ENCODE results near the gene RASAL2. TPM values are rescaled to one million over a fixed set of nuclear protein-coding genes. Genes with fewer than 3 reads are reported as not detected.
"Not testable (repeated sequence)": the region's sequence is repeated elsewhere in the genome, so short reads cannot be mapped to it uniquely, and the experiment has no call there.

The RASAL2 gene
- total RNA-seq, 1 donor from 2014 or later = 45.8 TPM

DNA sequence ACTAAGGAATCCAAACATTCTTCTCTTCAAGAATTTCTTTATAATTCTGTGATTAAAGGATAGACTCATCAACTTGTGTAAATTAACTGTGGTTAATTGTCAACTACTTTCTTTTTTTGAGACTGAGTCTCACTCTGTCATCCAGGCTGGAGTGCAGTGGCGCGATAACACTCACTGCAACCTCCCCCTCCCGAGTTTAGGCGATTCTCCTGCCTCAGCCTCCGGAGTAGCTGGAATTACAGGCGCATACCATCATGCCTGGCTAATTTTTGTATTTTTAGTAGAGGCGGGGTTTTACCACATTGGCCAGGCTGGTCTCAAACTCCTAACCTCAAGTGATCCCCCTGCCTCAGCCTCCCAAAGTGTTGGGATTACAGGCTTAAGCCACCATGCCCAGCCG, 296.4 kb downstream of the RASAL2 start:
- intact Hi-C loops (cut with DNase I) = not testable (repeated sequence)

DNA sequence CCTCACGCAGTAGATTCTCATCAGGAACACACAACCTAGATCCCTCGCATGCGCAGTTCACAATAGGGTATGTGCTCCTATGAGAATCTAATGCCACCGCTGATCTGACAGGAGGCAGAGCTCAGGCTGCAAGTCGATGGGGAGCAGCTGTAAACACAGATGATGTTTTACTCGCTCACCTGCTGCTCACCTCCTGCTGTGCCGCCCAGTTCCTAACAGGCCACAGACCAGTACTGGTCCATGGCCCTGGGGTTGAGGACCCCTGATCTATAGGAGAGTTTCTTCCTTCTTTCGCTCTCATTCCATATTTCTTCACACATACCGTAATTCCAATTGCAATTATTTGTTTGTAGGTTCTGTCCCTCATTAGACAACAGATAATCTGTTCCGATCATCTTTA, 299.5 kb downstream of the RASAL2 start:
- no peak for DNase-seq (ENCODE audit: low spot score)
- intact Hi-C loops (cut with DNase I) = no loop called here

More for the DNA sequence above, 296.4 kb downstream of the RASAL2 start:
- DNase-seq (ENCODE audit: low spot score) = not testable (repeated sequence)

DNA sequence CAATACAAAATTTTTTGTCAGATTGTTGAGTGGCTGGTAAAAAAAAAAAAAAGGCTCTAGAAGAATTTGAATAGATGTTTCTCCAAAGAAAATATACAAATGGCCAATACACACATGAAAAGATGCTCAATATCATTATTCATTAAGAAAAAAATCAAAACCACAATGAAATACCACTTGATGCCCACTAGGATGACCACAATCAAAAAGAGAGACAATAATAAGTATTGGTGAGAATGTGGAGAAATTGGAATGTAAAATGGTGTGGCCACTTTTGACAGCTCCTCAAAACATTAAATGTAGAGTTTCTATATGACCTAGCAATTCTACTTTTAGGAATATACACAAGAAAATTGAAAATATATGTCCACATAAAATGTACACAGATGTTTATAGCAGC, 302.9 kb downstream of the RASAL2 start:
- intact Hi-C loops (cut with DNase I) = no loop called here

DNA sequence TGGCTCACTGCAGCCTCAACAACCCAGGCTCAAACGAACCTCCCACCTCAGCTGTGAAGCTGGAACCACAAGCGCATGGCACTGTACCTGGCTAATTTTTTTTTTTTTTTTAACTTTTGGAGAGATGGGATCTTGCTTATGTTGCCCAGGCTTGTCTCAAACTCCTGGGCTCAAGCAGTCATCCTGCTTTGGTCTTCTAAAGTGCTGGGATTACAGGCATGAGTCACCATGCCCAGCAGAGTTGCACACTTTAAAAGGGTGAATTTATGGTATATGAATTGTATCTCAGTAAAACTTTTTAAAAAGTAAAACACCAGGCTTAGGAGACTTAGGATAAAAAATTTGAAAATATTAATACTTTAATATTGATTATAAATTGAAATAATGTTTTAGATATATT, 303.8 kb downstream of the RASAL2 start:
- no peak for DNase-seq (ENCODE audit: low spot score)
- intact Hi-C loops (cut with DNase I) = no loop called here

More for the DNA sequence above, 302.9 kb downstream of the RASAL2 start:
- no peak for DNase-seq (ENCODE audit: low spot score)

DNA sequence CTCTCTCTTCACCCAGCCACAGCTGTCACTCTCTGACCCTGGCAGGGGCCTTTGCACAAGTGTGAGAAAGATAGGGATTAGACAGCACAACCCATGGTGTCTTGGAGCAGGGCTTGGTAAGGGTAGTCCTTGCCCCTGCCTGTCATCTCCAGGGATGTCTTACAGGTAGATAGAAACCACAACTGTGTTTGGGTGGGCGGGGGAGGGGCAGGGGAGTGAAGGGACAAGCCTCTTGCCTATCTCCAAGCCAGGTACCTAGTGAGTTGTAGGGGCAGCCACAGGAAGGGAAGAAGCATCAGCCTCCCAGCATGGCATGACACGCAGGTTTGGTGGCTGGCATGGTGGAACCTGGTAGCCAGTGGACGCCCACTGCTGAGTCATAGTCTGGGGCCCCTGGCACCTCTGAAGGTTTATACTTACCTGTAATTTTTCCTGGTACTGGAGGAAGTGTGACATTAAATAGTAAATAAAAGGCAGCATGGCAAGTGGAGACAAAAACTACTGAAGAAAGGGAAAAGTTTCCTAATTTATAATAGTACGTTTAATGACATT, 305.3 kb downstream of the RASAL2 start:
- no peak for DNase-seq (ENCODE audit: low spot score)
- intact Hi-C loops (cut with DNase I) = no loop called here

DNA sequence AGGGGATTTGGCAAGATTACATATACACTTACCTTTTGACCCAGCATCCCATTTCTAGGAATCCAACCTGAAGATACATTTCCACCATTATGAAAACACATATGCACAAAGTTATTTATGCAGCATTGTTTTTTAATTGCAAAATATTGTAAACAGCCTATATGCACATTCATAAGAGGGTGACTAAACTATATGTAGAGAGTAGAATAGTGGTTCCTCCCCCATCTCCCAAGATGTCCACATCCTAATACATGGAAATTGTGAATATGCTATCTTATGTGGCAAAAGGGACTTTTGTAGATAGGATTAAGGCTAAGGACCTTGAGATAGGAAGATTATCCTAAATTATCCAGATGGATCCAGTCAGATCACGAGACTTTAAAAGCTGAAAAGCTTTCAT, 311.2 kb downstream of the RASAL2 start:
- intact Hi-C loops (cut with DNase I) = no loop called here
- DNase-seq (ENCODE audit: low spot score) = no peak

DNA sequence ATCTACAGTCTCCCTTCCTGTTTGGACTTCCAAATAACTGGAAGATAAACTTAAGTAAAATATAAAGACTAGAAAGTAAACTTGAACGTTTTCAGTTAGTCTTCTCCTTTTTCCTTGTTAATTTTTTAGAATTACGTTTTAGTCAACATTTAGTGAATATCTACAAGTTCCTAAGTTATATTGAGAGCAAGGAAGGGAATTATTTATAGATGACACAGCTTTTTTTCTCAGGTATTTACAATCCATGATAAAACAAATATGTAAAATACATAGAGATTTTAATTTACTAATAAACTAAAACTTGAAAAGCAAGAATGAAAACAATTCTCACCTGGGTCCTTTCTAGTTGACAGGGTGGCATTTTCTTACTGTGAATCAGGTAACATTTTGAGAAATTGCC, 313.3 kb downstream of the RASAL2 start:
- DNase-seq (ENCODE audit: low spot score) = no peak
- intact Hi-C loops (cut with DNase I) = no loop called here

DNA sequence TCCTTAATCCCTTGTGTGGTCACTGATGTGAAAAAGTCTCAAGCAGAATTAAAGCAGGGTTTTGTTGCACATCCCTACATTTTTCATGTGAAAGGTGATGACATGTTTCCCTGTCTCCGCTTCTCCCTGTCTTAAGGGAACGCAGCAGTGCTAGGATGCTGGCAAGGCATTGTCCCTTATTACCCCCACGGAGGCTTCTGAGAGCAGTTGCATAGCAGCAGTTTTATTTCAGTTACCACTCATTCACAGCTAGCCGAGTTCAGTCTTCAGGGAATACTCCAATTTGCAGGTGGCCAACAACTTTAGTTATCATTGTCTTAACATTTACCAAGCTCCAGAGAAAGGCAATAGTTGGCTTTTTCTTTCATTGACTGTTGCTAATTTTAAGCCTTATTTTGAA, 313.8 kb downstream of the RASAL2 start:
- intact Hi-C loops (cut with DNase I) = no loop called here
- DNase-seq (ENCODE audit: low spot score) = no peak

DNA sequence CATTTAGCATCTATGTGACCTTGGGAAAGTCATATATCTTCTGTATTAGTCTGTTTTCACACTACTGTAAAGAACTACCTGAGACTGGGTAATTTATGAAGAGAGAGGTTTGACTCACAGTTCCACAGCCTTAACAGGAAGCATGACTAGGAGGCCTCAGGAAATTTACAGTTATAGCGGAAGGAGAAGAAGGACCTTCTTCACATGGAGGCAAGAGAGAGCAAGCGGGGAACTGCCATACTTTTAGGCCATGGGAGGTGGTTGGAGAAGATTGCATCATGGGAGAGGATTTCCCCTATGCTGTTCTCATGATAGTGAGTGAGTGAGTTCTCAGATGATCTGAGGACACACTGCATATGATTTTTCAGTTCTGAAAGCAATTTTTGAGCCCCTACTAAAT, 315.0 kb downstream of the RASAL2 start:
- intact Hi-C loops (cut with DNase I) = no loop called here

DNA sequence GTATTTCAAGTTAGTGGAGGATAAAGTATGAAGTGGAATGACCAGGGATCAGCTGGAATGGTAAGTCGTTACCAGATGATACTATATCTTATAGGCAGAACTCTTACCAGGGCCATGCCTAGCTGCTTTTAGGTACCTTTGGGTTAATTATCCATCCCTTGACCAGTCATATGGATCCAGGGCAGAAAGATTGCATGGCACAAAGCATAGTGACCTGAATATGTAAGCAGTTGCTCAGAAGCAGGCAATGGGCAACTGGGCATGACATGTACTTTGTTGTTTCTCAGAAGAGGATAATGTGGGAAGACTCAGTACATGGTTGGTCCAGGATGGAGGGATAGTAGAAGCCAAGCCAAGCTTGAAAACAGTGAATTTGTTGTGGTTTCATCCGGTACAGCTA, 315.6 kb downstream of the RASAL2 start:
- intact Hi-C loops (cut with DNase I) = no loop called here
- no peak for DNase-seq (ENCODE audit: low spot score)

More for the DNA sequence above, 315.0 kb downstream of the RASAL2 start:
- no peak for DNase-seq (ENCODE audit: low spot score)

DNA sequence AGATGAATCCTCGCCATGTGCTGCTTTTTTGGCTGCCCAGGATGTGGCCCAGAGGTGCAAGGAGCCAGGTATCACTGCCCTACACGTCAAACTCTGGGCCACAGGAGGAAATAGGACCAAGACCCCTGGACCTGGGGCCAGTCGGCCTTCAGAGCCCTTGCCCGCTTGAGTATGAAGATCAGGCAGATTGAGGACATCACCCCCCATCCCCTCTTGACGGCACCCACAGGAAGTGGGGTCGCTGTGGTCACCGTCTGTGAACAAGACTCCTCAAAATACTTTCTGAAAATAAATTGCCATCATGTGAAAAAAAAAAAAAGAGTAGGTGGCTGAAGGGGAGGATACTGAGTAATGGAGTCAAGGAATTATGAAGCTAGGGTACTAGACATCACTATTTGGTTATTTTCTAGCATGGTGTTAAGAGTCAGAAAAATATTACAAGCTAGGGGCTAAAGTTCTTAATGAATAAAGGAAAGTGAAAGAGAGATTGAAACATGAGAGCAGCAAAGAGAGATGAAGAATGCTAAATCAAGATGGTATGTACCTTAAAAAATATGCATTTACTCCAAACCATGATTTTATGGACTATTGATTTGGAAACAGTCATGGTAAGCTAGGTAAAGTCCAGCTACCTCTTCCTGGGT, 318.0 kb downstream of the RASAL2 start:
- intact Hi-C loops (cut with DNase I) = no loop called here
- DNase-seq (ENCODE audit: low spot score) = no peak

DNA sequence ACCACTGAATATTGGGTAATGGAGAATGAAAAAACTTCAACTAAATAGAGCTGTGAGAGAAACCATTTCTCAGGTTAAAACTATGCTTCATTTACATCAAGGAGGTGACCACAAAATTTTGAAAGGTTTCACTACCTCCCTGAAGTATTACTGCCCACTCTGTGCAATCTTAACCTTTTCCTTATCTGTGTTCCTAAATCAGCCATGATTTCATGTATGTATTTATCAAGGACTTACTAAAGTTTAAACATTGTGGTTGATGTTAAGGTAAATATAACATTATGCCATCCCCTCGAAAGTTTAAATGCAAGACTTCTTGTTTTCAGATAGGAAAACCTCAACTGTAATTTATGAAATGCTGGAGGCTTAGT, 318.5 kb downstream of the RASAL2 start:
- intact Hi-C loops (cut with DNase I) = no loop called here
- DNase-seq (ENCODE audit: low spot score) = no peak

DNA sequence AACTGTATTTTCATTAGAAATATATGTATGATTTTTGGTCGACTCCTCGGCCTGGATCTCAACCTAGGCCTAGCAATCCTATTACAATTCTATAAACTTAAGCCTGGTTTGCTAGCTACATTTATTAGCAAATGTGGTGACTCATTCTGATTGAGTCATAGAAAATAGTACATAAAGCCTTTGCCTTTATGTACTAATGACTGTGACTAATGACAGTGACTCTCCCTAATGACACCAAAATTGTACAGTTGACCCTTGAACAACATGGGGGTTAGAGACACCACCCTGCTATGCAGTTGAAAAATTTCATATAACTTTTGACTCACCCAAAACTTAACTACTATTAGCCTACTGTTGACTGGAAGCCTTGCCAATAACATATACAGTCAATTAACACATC, 324.0 kb downstream of the RASAL2 start:
- no peak for DNase-seq (ENCODE audit: low spot score)

DNA sequence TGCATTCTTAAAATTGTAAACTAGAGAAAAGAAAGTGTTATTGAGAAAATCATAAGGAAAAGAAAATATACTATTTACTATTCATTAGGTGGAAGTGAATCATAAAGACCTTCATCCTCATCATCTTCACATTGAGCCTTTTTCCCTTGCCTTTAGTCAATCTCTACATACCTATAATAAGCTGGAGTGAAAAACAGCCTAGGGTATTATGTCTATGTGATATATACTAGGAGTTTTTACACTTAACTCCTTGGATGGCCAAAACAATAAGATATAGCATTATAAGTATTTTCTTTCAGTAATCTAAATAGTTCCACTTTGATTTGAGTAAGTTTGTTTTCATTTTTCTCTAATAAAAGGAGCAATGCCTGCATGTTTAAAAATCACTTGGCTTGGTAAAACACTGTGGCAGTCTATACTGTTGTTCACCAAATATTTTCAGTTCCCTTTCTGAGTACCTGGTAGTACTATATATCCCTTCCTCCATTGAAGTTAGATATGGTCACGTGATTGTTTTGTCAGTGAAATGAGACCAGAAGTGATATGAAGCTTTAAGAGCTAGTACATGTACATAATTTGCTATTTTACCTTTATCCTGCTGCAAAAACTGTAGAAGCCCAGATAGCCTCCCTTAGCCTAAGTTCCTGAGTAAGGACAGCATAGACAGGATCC, 324.5 kb downstream of the RASAL2 start:
- intact Hi-C loops (cut with DNase I) = no loop called here
- no peak for DNase-seq (ENCODE audit: low spot score)

More for the DNA sequence above, 324.0 kb downstream of the RASAL2 start:
- intact Hi-C loops (cut with DNase I) = no loop called here

DNA sequence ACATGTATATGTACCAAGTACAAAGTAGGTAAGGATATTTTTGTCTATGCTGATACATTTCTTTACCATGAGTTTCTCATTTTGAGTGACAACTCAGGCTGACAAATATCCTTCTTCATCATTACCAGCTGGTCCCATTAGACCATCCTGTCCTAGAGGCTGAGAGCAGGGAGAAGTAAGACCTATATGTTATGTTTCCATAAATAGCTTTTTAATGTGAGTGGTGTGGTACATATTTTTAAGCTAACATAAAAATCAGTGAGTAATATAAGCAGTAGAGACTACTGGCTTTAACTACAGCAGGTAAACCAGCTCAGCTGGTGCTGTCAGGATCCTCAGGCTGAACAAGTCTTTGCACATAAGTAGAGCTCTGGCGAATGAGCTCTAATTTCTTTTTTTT, 340.5 kb downstream of the RASAL2 start:
- intact Hi-C loops (cut with DNase I) = no loop called here
- DNase-seq (ENCODE audit: low spot score) = no peak

DNA sequence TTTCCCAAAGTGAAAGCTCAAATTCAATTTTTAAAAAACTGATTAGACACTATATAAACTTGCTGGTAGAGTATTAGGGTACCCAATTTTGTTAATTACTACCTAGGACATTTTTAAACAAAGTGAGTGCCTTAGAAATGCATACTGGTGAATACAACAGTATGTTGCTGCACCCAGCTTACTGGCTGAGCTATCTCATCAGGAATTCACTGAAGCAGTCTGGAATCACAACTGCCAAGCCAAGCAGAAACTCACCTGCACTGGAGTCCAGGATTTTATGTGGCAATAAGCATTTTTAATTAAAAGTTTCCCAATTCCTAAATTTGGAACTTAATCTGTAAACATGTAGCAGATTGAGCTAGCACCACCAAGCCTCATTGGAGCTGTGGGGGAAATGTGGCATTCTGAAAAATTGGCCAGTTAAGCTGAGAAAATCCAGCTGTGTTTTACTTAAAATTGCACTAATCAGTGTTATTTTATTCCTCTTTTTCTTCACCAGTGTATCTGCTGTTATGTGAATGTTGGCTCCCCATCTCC, 341.1 kb downstream of the RASAL2 start:
- no peak for DNase-seq (ENCODE audit: low spot score)
- intact Hi-C loops (cut with DNase I) = no loop called here

DNA sequence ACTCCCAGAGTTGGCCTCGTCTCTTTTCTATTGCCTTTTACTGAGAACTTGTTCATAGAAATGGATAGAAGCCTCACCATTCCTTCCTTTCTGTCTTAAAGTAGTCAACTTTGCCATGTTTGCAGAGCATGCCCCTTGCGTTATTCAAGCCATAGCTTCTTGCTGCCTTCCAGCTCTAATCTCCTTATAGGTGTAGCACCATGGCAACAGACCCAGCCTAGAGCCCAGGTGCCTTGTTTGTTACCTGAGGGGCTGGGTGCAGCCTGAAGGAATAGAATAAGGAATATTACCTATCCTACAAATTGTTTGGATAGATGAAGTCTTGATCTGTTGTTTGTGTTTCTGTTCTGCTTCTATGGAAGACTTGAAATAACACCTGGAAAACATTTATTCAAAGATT, 343.0 kb downstream of the RASAL2 start:
- intact Hi-C loops (cut with DNase I) = no loop called here
- no peak for DNase-seq (ENCODE audit: low spot score)

DNA sequence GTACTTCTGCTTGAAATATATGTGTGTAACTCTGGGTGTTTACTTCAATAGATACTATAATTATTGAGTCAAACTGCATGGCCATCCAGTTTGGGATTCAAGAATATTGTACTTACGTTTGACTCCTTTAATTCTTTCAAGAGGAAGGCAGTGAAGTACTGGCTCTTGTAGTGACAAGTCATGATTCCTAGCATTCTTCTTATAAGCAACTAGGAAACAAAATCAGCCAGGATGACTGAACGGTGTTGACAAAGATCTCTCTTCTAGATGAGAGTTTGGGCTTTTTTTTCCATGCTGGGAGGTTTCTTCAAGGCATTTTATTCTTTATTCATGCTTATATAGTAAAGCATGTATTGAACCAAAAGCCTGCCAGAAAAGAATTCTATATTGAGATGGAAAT, 344.5 kb downstream of the RASAL2 start:
- intact Hi-C loops (cut with DNase I) = no loop called here
- DNase-seq (ENCODE audit: low spot score) = no peak

DNA sequence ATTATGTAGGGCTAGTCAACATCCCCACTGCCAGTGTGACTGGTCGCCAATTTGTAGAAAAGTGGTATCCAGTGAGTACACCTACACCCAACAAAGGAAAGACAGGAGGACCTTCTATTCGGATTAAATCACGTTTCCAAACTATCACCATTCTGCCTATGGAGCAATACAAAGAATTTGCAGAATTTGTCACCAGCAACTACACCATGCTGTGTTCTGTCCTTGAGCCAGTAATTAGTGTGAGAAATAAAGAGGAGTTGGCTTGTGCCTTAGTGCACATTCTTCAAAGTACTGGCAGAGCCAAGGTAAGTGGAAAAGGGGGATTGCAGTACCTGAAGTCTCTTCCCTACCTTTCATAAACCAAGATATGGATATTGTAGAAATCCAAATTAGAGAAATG, 349.0 kb downstream of the RASAL2 start:
- DNase-seq (ENCODE audit: low spot score) = no peak
- intact Hi-C loops (cut with DNase I) = no loop called here

DNA sequence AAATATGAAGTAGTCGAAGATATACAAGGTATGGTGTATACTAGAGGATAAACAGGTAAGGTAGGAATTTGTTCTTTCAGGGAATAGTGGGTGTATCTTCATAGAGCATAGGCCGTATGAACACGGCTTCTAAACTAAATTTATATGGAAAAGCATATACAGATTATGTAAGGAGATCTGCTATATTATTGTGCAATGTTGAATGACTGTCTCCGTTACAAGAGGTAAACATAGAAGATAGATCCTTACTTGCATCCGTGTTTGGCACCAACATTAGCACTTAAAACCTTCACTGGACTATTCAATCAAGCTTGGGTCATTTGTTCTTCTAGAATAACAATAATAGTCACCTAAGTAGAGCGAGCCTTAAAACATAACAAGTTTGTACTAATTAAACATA, 357.0 kb downstream of the RASAL2 start:
- no peak for DNase-seq (ENCODE audit: low spot score)
- intact Hi-C loops (cut with DNase I) = no loop called here

DNA sequence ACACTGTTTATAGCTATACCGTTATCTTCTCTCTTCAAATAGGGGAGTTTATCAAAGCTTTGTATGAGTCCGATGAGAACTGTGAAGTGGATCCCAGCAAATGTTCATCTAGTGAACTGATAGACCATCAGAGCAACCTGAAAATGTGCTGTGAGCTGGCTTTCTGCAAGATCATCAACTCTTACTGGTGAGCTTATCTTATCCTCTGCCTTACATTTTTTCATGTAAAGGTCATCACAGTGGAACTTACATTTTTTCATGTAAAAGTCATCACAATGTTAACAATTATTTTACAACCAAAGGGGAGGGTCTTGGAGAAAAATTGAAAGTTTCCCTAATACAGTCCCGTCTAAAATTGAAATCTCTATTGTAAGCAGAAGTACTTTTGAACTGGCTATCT, 357.6 kb downstream of the RASAL2 start:
- intact Hi-C loops (cut with DNase I) = no loop called here

More for the DNA sequence above, 357.6 kb downstream of the RASAL2 start:
- DNase-seq (ENCODE audit: low spot score) = no peak

Measured in cardiac septum (tissue), 1 donor.